GM19193 (cell line): ENCODE measurements around the gene MPPED1.

Experiments
- POLR2A ChIP-seq: IDR thresholded peaks from 4 replicates; pipeline ENCODE4 v1.6.1; 2011; ENCODE audit not compliant: insufficient read depth, insufficient read length; ENCODE audit errors: extremely low read depth

Gene MPPED1

GRCh38 chr22:43441751-43442150 is 29.9 kb downstream of the MPPED1 start:
- TF ChIP-seq POLR2A: no peak

DNA sequence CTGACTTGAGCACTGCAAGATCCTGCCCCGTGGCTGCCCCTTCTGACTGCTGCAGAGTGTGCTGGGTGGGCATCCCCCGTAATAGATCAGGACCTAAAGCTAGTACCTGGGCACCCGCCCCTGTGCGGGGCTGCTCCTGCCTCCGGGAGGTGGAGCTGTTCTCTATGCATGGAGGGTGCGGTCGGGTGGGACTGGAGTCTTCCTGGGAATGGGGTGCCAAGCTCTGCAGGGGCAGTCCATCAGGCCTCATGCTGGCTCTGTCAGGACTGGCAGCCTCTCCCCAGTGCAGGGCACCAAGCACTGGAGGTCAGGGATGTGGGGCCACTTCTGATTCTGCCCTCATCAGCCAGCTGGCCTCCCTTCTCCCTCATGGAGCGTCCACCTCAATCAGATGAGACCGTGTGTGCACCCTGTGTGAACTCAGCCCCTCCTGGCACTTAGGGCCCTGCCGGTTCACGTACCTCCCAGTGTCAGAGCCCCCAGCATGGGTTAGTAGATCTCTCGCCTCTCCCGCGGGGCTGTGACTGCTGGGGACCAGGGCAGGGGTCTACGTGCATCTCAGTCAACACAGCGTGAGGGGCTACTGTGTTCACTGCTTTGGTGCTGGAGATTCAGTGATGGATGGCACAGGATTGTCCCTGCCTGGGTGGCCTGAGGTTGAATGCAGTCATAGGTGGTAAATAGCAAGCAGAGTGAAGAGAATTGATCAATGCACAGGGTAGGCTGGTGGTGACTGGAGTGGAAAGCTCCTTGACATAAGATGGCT is 30.8 kb downstream of the MPPED1 start:
- no peak for TF ChIP-seq POLR2A

DNA sequence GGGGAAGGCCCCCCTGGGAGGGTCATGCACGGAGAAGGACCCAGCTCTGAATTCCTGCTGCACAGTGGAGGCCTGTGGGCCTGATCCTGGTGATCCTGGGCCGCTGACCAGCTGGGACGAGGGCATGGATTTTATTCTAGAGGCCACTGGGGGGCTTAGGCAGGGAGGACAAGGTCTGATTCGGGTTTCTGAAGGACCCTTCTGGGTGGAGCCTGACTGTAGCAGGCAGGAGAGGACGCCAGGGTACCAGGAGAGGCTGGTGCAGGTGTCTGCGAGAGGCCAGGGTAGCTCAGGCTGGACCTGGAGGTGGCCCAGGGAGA is 31.3 kb downstream of the MPPED1 start:
- no peak for TF ChIP-seq POLR2A

- no peak for TF ChIP-seq POLR2A
These were observed 34.4 kb downstream of the MPPED1 start for GRCh38 chr22:43446037-43446803.

DNA sequence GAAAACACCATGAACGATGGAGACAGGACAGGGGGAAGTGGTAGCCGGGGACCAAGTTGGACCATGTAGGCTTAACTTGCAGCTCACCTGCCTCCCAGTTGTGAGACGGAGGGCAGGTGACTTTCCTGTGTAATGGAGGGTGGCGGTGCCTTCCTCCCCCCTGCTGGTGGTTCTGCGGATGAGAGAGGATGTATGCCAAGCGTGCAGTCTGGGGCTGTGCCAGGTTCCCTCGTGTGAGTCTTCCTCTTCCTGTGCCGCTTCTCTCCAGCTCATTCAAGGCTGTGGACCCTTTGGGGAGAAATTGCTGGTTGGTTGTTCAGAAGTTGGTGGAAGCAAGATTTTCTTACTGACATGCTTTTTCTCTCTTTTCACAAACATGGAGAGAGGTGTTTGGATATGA is 35.1 kb downstream of the MPPED1 start:
- no peak for TF ChIP-seq POLR2A

DNA sequence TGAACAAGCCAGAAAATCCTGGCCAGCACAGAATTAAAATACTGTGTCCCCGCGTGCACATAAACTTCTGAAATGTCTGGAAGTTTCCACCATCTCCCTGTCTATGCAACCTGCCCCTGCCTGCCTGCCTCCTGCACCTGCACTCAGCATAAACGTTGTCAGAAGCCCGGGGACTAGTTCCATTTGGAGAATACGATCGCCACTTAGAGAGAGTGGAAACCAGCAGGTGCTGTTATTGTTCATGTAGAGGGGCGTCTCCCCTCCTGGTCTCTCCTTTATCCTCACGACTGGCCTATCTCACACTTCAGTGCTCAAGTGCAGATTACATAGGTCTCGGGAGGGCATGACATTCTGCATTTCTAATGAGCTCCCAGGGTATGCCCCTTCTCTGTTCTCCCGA is 35.6 kb downstream of the MPPED1 start:
- TF ChIP-seq POLR2A: no peak

DNA sequence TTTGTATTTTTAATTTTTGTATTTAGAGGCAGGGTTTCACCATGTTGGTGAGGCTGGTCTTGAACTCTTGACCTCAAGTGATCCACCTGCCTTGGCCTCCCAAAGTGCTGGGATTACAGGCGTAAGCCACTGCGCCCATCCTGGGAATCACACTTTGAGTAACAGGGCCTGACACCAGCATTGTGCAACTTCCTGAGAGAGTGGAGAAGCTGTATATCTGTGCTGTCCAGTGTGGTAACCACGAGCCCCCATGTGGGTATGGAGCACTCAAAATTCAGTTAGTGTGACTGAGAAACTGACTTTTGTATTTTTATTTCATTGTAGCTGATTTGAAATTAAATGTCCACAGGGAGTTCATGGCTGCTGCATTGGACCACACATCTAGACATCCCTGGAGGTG is 36.2 kb downstream of the MPPED1 start:
- TF ChIP-seq POLR2A: no peak

- TF ChIP-seq POLR2A: no peak
These were observed 37.5 kb downstream of the MPPED1 start for GRCh38 chr22:43449205-43449830.

GRCh38 chr22:43449831-43450225 is 38.0 kb downstream of the MPPED1 start:
- TF ChIP-seq POLR2A: no peak

DNA sequence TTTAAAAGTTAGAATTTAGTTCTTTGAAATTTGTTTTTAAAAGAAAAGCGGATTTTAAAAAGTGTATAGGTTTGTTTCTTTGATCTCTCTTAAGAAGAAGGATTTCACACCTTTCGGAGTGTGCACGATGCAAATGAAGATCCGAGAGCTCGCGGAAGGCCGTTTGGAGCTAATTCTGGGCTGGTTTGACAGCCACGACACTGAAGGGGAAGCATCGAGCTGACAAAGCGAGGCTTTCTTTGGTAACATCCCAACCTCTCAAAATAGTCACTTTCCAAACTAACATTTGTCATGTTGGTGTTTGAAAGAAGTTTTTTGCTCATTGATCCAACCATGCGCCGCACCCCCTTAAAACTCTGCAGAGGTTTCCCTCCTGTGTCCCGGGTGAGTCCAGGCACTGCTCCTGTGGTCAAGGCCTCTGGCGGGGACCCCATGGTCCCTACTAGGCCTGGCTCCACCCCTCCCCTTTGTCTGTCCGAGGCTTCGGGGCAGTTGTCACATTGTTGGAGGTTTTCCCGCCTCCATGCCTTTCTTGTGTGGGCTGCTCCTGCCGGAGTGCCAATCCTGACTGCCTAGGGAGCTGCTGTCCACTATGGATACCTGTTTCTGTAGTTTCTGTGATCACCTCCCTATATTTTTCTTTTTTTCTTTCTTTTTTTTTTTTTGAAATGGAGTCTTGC is 39.7 kb downstream of the MPPED1 start:
- TF ChIP-seq POLR2A: no peak

GRCh38 chr22:43455846-43456245 is 44.0 kb downstream of the MPPED1 start:
- TF ChIP-seq POLR2A: no peak

GRCh38 chr22:43457002-43457401 is 45.2 kb downstream of the MPPED1 start:
- TF ChIP-seq POLR2A: no peak

DNA sequence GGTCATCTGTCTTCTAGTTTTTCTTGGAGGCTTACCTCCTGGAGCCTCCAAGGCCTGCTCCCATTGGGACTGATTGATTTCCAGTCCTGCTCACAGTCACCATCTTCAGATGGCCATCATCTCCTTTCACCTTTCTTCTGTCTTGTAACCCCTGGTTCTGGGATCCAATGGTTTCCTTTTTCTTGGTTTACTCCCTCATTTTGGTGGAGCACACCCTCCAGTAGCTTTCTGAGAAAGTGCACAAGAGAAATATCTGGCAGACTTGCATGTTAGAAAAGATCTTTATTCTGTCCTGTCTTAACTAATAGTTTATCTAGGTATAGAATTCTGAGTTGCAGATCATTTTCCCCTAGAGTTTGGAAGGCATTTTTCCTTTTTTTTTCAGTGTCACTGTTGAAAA is 50.9 kb downstream of the MPPED1 start:
- no peak for TF ChIP-seq POLR2A

DNA sequence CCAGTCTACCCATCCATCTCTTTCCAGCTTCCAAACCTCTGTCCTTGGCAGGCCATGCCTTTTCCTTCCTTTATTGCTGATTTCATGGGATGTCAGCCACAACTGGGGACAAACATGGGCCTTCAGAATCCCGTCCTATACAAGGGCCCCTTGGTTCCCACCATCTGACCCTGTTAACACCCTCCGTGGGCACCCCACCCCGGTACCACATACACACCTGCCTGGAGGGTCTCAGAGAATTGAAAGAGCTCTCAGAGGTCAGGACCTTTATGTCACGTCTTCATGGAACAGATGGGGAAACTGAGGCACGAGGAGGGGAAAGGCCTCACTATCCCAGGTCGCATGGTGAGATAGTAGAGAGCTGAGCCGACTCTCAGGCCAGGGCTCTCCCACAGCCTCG is 53.0 kb downstream of the MPPED1 start:
- no peak for TF ChIP-seq POLR2A

GRCh38 chr22:43465291-43466015 is 53.6 kb downstream of the MPPED1 start:
- no peak for TF ChIP-seq POLR2A
